NCI-H226 (cell line): Measurements from ENCODE around the gene TNNC2.
A peak's percentile ranks its signal among the peaks of the same experiment; 100 is the strongest.
"Not testable (repeated sequence)": the region's sequence is repeated elsewhere in the genome, so short reads cannot be mapped to it uniquely, and the experiment has no call there.

ENCODE experiments used
- DNase-seq: peaks from one replicate; pipeline ENCODE4 v3.0.0-alpha.2; 2015

Gene TNNC2

DNA sequence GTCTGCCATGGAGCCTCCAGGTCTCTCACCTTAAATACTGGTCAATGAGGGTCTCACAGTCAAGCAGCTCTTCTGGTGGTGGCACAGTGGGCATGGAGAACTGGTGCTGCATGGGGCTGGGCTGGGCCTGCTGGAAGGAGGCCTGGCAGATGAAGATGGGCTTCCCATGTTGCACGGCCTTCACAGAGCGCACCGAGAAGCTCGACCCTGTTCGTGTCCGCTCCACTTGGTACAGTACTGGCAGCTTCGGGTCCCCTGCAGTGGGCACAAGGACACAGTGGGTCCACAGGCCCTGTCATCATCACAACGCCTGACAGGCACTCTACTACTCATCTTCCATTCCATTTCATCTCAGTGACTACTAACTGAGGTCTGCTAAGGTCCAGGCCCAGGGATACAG, 21.3 kb upstream of the TNNC2 start:
- DNase-seq = no peak

DNA sequence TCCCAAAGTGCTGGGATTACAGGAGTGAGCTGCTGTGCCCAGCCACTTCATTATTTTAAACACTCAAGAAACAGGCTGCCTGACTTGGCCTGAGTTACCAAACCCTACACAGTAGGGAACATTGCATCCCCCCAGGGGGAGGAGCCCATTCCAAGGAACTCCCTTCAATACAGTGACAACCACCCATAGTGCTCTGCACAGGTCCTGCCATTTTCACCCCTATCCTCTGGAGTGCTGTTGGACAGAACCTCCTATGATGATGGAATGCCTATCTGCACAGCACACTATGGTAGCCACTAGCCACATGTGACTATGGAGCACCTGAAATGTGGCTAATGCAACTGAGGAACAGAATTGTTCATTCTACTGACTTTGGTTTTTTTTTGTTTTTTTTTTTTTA, 18.3 kb upstream of the TNNC2 start:
- DNase-seq = no peak

DNA sequence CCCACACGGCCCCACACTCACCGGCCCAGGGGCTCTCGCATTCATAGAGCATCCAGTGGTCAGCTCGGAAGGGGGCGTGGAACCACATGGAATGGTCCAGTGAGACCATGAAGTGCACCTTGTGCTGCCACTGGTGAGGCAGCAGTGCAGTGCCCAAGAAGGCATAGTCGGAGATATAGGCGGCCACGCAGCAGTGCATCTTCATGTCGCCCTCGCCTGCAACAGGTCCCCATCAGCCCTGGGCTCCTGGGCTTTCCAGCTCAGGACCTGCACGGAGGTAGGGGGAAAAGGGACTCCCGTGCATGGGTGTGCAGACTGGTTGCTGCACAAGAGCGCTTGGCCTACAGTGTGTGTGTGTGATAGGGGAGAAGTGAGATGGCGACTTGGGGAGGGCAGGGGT, 16.4 kb upstream of the TNNC2 start:
- DNase-seq = no peak

DNA sequence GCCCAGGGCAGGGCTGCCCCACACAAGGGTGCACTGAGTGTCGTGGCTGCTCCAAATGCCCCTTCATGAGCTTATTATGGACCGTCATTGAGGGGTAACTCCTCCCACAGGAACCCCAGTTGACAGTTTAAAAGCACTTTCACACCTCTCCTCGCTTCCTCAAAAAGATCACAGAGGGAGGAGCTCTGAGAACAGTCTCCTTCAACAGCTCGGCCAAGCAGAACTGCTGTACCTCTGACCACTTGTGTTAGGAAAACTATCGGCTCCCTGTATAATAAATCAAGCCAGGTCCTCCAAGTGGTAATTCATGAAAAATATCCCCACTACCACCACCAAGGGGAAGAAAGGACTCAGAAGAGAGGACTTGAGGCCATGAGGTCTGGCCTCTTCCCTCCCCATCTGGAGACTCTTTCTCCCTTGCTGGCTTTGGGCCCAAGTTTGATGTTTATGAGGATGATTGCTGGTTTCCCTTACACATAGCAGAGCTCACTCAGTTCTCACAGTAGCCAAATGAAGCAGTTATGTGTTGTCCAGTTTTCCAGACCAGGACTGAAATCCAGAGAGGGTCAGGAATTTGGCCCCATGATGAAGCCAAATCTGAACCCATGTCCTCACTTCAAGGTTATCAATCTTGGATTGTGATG, 15.2 kb upstream of the TNNC2 start:
- no peak for DNase-seq

DNA sequence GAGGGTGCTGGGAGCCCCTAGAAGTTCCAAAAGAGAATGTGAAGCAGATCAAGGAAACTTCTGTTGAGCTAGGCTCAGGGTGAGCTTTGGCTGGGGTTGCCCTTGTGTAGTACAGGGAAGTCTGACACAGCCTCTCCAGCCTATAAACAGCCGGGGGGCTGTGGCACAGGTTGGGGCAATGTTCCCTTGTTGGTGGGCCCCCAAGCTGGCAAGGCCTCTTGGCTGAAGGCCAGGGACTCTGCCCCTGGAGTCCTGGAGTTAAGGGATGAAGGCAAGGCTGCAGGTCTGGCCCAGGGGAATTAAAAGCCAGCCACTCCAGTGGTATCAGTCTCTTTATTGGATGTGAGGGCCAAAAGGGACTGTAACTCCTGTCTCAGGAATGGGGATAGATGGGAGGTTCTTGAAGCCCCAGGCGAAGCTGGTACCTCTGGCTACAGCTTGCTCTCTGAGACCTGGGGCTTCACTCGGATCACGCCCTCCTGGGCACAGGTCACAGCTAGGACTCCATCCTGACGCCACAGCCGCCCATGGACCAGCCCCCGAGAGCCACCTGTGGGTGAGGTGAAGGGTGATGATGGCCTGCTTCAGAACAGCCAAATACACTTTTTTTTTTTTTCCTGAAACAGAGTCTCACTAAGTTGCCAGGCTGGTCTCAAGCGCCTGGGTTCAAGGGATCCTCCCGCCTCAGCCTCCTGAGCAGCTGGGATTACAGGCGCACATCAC, 14.5 kb upstream of the TNNC2 start:
- DNase-seq = no peak

DNA sequence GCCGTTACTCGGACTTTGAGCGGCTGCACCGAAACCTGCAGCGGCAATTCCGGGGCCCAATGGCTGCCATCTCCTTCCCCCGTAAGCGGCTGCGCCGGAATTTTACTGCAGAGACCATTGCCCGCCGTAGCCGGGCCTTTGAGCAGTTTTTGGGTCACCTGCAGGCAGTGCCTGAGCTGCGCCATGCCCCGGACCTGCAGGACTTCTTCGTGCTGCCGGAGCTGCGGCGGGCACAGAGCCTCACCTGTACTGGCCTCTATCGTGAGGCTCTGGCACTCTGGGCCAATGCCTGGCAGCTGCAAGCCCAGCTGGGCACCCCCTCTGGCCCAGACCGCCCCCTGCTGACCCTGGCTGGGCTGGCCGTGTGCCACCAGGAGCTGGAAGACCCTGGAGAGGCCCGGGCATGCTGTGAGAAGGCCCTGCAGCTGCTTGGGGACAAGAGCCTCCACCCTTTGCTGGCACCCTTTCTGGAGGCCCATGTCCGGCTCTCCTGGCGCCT, 13.6 kb upstream of the TNNC2 start:
- no peak for DNase-seq

DNA sequence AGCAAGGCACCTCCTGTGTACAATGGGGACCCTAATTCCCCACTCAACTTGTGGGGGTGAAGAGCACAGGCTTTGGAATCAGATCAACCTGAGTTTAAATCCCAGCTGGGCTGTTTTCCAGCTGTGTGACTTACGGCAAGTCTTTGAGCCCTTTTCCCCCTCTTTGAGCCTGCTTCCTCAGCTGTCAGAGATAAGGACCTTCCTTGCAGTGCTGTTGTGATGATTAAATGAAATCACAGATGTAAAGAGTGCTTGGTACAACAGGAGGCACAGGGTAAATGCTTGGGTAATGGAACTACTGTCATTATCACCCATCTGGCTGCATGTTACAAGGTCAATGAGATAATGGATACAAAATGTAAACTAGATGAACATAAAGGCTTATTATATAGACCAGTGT, 9.7 kb upstream of the TNNC2 start:
- no peak for DNase-seq

DNA sequence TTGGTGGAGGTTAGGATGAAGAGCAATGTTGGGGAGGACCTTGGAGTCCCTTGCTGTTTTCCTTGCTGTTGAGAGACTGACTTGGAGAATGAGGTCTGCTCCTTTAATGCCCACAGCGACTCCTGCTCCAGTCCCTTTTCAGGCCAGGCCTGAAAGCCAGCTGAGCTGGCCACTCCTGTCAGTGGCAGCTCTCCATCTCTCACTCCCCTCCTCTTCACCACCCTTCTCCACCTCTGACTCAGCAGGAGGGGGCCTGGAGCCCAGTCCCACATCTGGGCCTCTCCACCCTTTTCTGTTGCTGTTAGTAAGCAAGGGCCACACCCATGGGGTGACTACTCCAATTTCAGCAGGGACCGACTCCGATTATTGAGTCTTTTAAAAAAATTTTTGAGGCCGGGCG, 8.7 kb upstream of the TNNC2 start:
- no peak for DNase-seq

DNA sequence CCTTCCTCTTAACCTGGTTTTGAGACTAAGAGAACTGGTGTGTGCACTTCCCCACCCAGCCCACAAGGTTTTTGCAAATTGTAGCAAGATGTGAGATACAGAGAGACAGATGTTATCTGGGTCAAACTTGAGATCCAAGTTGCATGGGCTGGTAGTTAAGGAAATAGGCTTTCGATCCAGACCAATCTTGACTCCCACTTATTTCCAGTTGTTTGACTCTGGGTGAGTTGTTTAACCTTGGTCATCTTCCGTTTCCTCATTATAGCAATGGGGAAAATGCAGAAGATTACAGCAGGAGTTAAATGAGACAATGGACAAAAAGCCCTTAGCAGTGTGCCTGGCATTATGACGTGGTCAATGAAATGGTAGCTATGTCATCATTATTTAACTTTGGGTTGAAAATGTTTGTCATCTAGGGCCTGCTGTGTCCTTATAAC, 8.2 kb upstream of the TNNC2 start:
- DNase-seq = no peak

DNA sequence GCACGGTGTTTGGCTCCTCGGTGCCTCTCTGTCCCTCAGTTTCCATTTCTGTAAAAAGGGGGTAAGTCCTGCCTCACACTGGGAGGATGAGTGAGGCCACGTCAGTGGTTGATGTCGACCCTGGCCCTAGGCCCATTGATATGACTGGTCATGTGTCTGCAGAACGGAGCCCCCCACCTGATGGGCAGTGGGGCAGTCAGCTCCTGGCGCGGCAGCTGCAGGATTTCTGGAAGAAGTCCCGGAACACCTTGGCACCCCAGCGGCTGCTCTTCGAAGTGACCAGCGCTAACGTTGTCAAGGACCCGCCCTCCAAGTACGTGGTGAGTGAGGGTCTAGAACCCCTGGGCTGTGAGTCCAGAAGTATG, 7.7 kb upstream of the TNNC2 start:
- DNase-seq = no peak

DNA sequence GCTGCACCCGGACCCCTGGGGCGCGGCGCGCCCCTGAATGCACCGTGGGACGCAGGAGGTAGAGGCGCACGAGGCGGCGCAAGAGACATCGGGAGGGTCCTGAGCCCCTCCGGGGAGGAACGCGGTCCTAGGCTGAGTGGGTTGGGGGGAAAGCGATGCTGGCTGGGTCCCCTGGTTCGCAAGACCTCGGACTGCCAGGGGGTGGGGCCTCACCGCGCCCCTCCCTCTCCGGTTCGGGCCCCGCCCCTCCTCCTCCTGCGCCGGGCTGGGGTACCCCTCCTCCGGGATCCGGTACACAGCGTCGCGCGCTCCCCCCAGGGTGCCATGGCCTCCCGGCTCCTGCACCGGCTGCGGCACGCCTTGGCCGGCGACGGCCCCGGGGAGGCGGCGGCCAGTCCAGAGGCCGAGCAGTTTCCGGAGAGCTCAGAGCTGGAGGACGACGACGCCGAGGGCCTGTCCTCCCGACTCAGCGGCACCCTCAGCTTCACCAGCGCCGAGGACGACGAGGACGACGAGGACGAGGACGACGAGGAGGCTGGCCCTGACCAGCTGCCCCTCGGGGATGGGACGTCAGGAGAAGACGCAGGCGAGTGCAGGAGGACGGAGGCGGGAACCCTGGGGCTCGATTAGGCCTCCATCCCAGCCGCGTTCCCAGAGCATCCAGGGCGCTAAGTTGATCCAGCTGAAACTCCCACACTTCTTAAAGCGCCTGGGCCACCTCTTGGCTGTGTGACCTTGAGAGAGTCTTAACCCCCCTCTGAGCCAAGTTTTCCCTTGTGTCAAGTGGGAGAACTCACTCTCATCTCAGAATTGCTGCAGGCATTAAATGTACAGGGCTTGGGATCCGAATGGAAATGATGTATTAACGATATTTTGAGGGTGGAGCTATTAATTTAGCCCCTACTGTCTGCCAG, 7.0 kb upstream of the TNNC2 start:
- DNase-seq = peak; percentile 42

DNA sequence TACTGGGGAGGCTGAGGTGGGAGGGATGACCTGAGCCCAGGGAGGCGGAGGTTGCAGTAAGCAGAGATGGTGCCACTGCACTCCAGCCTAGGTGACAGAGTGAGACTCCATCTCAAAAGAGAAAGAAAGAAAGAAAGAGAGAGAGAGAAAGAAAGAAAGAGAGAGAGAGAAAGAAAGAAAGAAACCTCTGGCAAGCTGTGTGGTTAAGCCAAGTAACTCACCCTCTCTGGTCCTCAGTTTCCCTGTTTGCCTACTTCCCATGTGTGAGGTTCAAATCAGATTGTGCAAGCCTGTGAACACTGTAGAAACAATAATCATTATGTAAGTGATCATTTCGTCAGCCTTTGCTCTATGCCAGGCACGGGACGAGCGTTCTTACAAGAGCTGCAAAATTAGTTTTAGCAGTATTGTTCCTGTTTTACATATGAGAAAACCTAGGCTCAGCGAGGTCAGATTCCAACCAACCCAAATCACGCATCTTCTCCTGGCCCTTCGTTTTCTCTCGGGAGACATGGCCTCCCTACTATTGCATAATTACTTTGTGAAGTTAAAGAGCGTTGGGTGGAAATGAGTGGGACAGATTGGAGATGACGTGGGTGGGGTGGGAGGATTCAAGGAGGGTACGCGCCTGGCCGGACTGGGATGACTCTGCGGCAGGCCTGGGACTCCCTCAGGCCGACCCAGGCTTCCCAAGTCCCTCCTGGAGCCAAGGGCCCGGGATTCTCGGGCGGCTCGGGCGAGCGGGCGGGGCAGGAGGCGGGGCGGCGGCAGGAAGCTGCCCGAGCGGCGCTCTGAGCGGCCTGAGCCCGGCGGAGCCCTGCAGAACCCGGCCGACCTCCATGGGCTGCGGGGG, 6.1 kb upstream of the TNNC2 start, which contains the start of gene SNX21:
SNX21 (plus strand) TSS at position 770 of the 853 bp plus-strand sequence. CDS start 121 bp downstream, outside the sequence.
- DNase-seq = peak; percentile 91

DNA sequence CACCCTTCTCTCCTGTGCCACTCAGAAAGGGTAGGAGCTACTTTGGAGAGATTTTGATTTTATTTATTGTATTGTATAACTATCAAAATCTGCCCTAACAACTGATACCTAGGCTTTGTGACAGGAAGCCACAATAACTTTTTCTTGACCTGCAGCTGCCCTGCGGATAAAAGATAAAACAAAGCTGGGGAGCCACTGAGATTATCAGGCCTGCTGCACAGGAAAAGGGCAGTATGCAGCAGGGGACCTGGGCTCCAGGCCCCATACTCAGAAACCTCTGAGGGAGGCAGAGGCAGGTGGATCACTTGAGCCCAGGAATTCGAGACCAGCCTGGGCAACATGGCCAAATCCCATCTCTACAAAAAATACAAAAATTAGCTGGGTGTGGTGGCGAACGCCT, 5.5 kb upstream of the TNNC2 start:
- DNase-seq = no peak

DNA sequence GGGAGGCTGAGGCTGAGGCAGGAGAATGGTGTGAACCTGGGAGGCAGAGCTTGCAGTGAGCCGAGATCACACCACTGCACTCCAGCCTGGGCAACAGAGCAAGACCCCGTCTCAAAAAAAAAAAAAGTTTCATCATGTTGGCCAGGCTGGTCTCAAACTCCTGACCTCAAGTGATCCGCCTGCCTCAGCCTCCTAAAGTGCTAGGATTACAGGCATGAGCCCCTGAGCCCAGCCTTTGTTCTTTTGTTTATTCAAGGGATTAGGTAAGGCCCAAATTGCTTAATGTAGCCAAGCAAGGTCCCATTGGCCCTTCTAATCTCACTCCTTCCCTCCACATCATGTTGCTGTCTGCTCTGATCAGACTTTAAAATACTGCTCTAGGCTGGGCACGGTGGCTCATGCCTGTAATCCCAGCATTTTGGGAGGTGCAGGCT, 2.6 kb upstream of the TNNC2 start:
- not testable (repeated sequence) for DNase-seq

DNA sequence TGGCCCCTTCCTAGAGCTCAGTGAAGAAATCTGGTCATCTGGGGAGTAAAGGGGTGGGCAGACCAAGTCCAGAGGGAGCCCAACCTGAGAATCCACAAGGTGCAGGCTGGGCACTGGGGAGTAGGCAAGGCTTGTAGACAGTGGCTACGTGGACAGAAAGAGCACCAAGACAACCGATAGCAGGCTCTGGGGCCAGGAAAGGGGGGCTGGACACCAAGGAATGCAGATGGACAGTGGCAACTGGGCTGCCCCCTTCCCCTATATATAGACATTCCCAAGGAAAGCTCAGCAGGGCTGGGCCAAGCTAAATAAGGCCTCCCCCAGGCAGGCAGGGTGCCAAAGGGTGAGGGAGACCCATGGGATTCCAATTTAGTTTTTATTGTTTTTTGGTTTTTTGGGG, 1.5 kb upstream of the TNNC2 start:
- no peak for DNase-seq

DNA sequence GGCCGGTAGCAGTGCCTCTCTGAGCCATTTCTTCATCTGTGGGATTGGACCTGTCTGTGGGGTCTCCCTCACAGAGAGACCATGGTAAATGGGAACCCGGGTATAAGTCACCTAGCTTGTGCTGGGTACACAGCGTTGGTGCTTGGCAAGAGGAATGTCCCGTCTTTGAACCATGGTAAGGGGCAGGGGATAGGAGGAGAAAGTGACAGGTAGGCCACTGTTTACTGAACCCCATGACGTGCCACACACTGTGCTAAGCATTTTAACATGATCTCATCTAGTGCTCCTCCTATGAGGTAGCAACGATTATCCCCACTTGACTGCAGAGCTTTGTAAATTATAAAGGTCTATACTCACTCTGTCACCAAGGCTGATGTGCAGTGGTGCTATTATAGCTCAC, 600 bp upstream of the TNNC2 start:
- DNase-seq = no peak

DNA sequence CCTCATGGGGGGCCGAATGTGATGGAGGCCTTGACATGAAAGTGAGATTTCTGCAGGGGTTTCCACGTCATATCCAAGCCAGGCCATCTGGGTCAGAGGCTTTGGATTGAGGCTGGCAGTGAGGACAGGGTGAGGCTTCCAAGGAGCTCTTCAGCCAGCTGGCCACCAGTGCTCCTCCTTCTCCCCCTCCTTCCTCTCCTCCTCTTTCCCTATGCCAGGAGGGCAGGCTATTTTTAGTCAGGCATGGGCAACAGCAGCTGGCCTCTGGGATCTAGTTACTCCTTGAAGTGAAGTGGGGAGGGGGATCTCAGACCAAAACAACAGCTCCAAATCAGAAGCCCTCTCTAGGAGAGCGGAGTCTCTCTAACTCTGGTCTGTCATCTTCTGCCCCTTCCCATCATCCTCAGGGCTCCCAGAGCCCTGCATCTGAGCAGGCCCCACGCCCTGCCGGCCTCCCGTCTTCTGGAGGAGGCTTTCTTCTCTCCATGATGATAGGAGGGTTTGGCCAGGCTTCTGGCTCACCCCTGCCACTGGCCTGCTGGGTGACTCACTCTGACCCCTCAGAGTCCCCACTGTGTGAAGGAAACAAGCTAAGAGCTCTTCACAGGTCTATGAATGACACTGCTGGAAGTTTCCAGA, 612 bp downstream of the TNNC2 start:
- no peak for DNase-seq

DNA sequence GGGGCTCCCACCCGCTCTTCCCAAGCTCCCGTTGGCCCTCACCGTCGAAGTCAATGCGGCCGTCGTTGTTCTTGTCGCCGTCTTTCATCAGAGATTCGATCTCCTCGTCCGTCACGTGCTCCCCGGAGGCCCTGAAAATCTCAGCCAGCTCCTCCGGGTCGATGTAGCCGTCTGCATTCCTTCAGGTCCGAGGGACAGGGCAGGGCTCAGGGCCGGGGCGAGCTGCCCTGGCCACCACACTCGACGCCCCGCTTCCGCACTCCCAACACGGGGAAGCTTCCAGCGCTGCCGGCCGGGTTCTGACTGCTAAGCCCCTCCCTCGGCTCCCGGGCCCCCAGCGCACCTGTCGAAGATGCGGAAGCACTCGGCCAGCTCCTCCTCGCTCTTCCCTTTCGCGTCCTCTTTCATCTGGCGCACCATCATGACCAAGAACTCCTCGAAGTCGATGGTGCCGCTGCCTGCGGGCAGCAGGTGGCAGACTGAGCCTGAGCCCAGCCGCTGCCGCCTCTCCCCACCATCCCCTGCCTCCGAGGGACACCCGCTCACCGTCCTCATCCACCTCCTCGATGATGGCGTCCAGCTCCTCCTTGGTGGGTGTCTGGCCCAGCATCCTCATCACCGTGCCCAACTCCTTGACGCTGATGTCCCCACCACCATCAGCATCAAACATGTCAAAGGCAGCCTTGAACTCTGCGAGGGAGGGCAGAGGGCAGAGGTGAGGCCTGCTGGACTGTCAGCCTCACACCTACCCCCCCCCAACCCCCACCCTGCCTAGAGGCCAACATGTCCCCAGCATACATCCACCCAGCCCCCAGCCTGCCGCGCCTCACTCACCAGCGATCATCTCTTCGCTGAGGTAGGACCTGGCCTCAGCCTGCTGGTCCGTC, 2.9 kb downstream of the TNNC2 start:
- no peak for DNase-seq

DNA sequence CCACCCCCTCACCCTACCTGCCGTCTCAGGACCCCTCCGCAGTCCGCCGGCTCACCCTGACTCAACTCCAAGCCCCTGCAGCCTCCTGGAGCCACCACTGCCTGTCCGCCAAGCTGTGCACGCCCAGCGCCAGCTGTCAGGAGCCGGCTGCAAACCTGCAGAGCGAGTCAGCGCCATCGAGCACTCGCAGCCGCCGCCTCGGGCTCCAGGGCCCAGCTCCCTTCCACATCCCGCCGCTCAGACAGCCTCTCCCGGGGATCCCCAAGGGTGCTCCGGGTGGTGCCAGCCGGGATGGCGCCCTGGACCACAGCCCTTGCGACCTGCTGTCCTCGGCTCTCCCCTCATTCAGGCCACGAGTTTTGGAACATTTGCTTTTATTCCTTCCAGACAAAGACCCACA, 4.3 kb downstream of the TNNC2 start:
- DNase-seq = peak; percentile 60

DNA sequence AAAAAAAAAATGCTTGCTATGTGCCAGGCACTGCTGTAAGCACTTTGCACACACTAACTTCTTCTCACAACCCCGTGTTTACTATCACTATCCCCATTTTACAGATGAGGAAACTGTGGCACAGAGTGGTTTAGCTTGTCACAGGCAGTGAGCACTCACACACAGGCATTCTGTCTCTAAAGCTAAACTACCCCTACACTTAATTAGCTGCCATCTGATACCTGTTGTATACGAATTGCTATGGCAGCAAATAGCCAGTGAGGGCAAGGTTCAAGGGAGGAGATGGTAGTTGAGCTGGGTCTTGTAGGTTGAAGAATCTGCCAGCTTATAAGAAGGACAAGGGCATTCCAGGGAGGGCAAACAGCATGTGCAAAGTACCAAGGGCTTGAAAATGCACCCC, 5.2 kb downstream of the TNNC2 start:
- DNase-seq = no peak

DNA sequence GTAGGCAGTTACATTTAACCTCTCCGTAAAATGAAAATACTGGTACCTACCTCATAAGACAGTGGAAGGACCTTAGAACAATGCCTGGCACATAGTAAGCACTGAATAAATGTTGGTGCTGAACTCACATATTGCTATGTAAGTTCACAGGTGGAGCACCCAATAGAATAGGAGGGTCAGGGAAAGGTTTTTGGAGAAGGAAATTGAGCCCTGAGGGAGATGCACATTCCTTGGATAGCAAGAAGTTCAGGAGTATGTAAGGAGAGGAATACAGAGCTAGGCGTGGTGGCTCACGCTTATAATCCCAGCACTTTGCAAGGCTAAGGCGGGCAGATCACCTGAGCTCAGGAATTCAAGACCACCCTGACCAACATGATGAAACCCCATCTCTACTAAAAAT, 7.6 kb downstream of the TNNC2 start:
- DNase-seq = no peak
